NCI-H2107 treated with DMSO at 0.1 percent for 48 hours (cell line): ENCODE results near the gene STN1.
"Not testable (repeated sequence)": the region's sequence is repeated elsewhere in the genome, so short reads cannot be mapped to it uniquely, and the experiment has no call there.

Experiments
- DNase-seq: peaks from one replicate; lab custom pipeline; 2025; ENCODE audit not compliant: unreplicated experiment; lab: John Stamatoyannopoulos, UW

Gene STN1

GRCh38 chr10:103847909-103848468 lies 70.0 kb downstream of the STN1 start:
- DNase-seq, result no peak

GRCh38 chr10:103847346-103847745 lies 70.6 kb downstream of the STN1 start:
- no peak for DNase-seq

GRCh38 chr10:103845972-103846371 lies 72.0 kb downstream of the STN1 start:
- DNase-seq, result no peak

- DNase-seq, result not testable (repeated sequence)
Measured at GRCh38 chr10:103845346-103845745, 72.6 kb downstream of the STN1 start.

GRCh38 chr10:103843854-103844570 lies 74.0 kb downstream of the STN1 start:
- DNase-seq, result no peak

- no peak for DNase-seq
Measured at GRCh38 chr10:103843045-103843444, 74.9 kb downstream of the STN1 start.

GRCh38 chr10:103842605-103843004 lies 75.4 kb downstream of the STN1 start:
- no peak for DNase-seq

GRCh38 chr10:103841519-103841918 lies 76.5 kb downstream of the STN1 start:
- no peak for DNase-seq

- DNase-seq, result no peak
Measured at GRCh38 chr10:103840740-103841070, 77.3 kb downstream of the STN1 start.

GRCh38 chr10:103839872-103840739 lies 77.9 kb downstream of the STN1 start:
- DNase-seq, result no peak

GRCh38 chr10:103839519-103839871 lies 78.5 kb downstream of the STN1 start:
- DNase-seq, result no peak

- DNase-seq, result no peak
Measured at GRCh38 chr10:103838862-103839518, 79.0 kb downstream of the STN1 start.

- no peak for DNase-seq
Measured at GRCh38 chr10:103838070-103838395, 80.0 kb downstream of the STN1 start.

- no peak for DNase-seq
Measured at GRCh38 chr10:103837370-103838069, 80.5 kb downstream of the STN1 start.

- DNase-seq, result no peak
Measured at GRCh38 chr10:103836861-103837260, 81.1 kb downstream of the STN1 start.

GRCh38 chr10:103836273-103836672 lies 81.7 kb downstream of the STN1 start:
- DNase-seq, result no peak

GRCh38 chr10:103835096-103836050 lies 82.6 kb downstream of the STN1 start:
- no peak for DNase-seq

- no peak for DNase-seq
Measured at GRCh38 chr10:103834436-103835095, 83.4 kb downstream of the STN1 start.

GRCh38 chr10:103833731-103834365 lies 84.1 kb downstream of the STN1 start:
- DNase-seq, result no peak
